GM21360 (cell line): ENCODE measurements around the gene OVOL2.

ENCODE experiments used
- ATAC-seq: cut with Tn5 transposase; IDR thresholded peaks from one replicate; pipeline ENCODE4 v1.9.1; 2021; ENCODE audit warnings: mild to moderate bottlenecking, moderate library complexity; ENCODE audit not compliant: unreplicated experiment

OVOL2 gene

DNA sequence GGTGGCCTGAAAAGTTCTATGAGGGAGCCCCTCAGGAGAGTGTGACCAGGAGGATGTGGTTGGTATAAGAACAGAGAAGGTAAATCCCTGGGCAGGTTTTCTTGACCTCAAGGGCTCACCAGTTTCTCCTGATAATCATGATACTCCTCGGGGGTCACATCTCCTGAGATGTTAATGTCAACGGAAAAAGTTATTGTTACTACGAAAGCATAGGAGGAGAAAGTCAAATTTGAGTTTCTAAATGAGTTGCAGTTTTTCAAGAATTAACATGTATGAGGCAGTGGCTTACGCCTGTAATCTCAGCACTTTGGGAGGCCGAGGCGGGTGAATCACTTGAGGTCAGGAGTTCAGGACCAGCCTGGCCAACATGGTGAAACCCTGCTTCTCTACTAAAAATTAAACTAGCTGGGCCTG lies 65.5 kb downstream of the OVOL2 start:
- ATAC-seq = peak; percentile 38

DNA sequence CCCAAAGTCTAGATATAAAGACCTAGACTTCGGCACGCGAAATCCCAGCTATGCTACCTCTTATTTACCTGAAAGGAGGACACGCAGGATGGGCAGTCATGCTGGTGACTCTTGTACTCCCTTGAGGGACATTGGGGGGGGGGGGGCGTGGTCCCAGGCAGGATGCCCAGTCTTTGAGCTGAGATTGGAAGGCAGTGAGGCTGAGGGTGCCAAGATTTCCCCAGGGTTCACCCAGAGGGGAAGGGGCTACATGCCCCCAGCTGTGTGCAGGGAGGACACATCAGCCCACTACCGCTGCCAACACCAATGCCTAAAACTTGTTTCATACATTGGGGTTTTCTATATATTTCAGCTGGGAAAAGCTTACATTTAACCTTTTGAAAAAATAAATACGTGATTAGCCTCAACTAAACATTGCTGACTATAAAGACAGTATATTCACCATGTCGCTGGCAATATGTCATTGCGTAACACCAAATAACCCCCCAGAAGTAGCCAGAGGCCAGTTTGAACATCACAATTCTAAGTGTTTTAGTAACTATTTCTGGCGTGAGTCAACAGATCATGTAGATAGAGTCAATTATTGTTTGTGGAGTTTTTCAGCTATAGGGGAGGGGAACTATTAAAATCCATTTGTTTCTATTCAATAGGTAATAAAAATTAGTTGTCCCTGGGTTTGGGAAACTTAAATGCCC lies 67.3 kb downstream of the OVOL2 start:
- no peak for ATAC-seq

DNA sequence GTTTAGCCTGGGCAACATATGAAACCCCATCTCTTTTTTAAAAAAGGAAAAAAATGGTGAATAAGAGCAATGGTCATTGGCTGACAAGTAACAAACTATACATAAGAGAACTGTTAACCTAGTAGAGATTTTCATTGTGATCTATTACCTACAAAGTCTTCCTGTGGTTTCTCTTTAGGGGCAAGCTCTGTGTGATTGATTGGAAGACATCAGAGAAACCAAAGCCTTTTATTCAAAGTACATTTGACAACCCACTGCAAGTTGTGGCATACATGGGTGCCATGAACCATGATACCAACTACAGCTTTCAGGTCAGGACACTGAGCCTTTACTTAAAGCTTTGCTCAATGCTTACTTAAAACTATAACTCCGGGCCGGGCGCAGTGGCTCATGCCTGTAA lies 69.7 kb downstream of the OVOL2 start:
- ATAC-seq = no peak

DNA sequence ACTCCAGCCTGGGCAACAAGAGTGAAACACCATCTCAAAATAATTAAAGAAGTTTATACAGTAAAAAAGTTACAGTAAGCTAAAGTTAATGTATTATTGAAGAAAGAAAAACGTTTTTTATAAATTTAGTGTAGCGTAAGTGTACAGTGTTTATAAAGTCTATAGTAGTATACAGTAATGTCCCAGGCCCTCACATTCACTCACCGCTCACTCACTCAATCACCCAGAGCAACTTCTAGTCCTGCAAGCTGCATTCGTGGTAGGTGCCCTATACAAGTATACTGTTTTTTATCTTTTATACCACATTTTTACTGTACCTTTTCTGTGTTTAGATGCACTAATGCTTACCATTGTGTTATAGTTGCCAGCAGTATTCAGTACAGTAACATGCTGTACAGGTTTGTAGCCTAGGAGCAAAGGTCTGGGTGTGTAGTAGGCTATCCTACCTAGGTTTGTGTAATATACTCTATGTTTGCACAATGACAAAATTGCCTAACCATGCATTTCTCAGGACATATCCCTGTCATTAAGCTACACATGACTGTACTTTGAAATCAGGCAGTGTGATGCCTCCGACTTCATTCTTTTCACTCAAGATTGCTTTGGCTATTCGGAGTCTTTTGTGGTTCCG lies 72.2 kb downstream of the OVOL2 start:
- ATAC-seq = no peak

DNA sequence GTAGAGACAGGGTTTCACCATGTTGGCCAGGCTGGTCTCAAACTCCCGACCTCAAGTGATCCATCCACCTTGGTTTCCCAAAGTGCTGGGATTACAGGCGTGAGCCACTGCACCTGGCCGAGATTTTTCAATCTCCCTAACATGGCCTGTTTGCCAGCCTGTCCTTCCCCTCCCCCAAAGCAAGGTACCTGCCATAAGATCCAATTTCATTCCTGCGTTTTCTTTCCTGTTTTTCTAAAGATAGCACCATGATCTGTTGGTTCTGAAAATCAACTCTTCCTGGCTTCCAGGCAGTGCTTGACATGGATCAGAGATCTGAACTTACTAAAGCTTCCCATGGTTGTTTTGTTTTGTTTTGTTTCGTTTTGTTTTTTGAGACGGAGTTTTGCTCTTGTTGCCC lies 81.4 kb downstream of the OVOL2 start:
- no peak for ATAC-seq
